ENCODE results near the gene HFM1.
"Not testable (repeated sequence)": the region's sequence is repeated elsewhere in the genome, so short reads cannot be mapped to it uniquely, and the experiment has no call there.

The HFM1 gene

GRCh38 chr1:91404151-91405012, at the start of gene HFM1:
Gene HFM1, minus strand, starts transcription at chr1:91404837. Its CDS starts 3,755 bp downstream, at chr1:91401082.
- DNase-seq = peak; percentile 20 to 41

GRCh38 chr1:91454136-91454535, 49.5 kb upstream of the HFM1 start:
- DNase-seq = no peak

GRCh38 chr1:91450260-91450659, 45.6 kb upstream of the HFM1 start:
- no peak for DNase-seq

- DNase-seq = not testable (repeated sequence)
These were observed 43.1 kb upstream of the HFM1 start for GRCh38 chr1:91447782-91448181.

- DNase-seq = not testable (repeated sequence)
These were observed 37.3 kb upstream of the HFM1 start for GRCh38 chr1:91441980-91442379.

GRCh38 chr1:91440847-91441246, 36.2 kb upstream of the HFM1 start:
- peak; percentile 56 to 67 for DNase-seq

- DNase-seq = no peak
These were observed 34.4 kb upstream of the HFM1 start for GRCh38 chr1:91439016-91439415.

- DNase-seq = no peak
These were observed 23.7 kb upstream of the HFM1 start for GRCh38 chr1:91428182-91428798.

GRCh38 chr1:91427741-91428140, 23.1 kb upstream of the HFM1 start:
- DNase-seq = no peak

GRCh38 chr1:91422523-91422922, 17.9 kb upstream of the HFM1 start:
- DNase-seq = not testable (repeated sequence)

GRCh38 chr1:91412371-91412770, 7.7 kb upstream of the HFM1 start:
- no peak for DNase-seq

- peak; percentile 32 to 52 for DNase-seq
These were observed 2.2 kb upstream of the HFM1 start for GRCh38 chr1:91406773-91407389.

- DNase-seq = peak; percentile 43 to 68
These were observed 2.6 kb downstream of the HFM1 start for GRCh38 chr1:91402023-91402422.

- no peak for DNase-seq
These were observed 4.4 kb downstream of the HFM1 start for GRCh38 chr1:91400133-91400725.

GRCh38 chr1:91398291-91398690, 6.3 kb downstream of the HFM1 start:
- DNase-seq = no peak

- no peak for DNase-seq
These were observed 7.0 kb downstream of the HFM1 start for GRCh38 chr1:91397605-91398004.

- DNase-seq = no peak
These were observed 11.6 kb downstream of the HFM1 start for GRCh38 chr1:91393042-91393441.

- DNase-seq = no peak
These were observed 18.5 kb downstream of the HFM1 start for GRCh38 chr1:91386109-91386508.

- DNase-seq = no peak
These were observed 21.2 kb downstream of the HFM1 start for GRCh38 chr1:91383456-91383855.

- no peak for DNase-seq
These were observed 22.8 kb downstream of the HFM1 start for GRCh38 chr1:91381844-91382243.

GRCh38 chr1:91374086-91374485, 30.6 kb downstream of the HFM1 start:
- no peak for DNase-seq

- not testable (repeated sequence) for DNase-seq
These were observed 32.4 kb downstream of the HFM1 start for GRCh38 chr1:91372230-91372629.

- DNase-seq = no peak
These were observed 55.1 kb downstream of the HFM1 start for GRCh38 chr1:91349524-91349923.
